Sigmoid colon (tissue), 7 donors: ENCODE data around the gene TWF2. TPM values are rescaled to one million over a fixed set of nuclear protein-coding genes. Genes with fewer than 3 reads are reported as not detected.

Experiments used
- DNase-seq: peaks from one replicate; pipeline ENCODE4 v3.0.0-alpha.2; 2019
- H3K27ac ChIP-seq, 4 donors: fragments of 200-600 bp; sonication (generic); one replicate each; pipeline ENCODE4 v1.5.1; 2016 to 2019; ENCODE audit warnings: mild to moderate bottlenecking in 1 of 4
- H3K27me3 ChIP-seq, 3 donors: fragments of 200-600 bp; sonication (generic); one replicate each; pipeline ENCODE4 v1.5.1; 2019; ENCODE audit warnings: mild to moderate bottlenecking in 1 of 3
- H3K36me3 ChIP-seq, 4 donors: fragments of 200-600 bp; sonication (generic); one replicate each; pipeline ENCODE4 v1.5.1; 2016 to 2019
- H3K4me1 ChIP-seq, 4 donors: fragments of 200-600 bp; sonication (generic); one replicate each; pipeline ENCODE4 v1.5.1; 2017 to 2019
- H3K4me3 ChIP-seq, 4 donors: fragments of 200-600 bp; sonication (generic); one replicate each; pipeline ENCODE4 v1.5.1; 2017 to 2019; ENCODE audit warnings: mild to moderate bottlenecking in 2 of 4, moderate library complexity in 1 of 4
- H3K9me3 ChIP-seq, 4 donors: fragments of 200-600 bp in 3 of 4; sonication (generic) in 3 of 4; one replicate each; pipeline versions ENCODE4 v1.5.1 to v1.6.1; 2013 to 2019
- CTCF ChIP-seq, 4 experiments: fragments of 450-650 bp in 3 of 4; fragments of 200-600 bp in 1 of 4; IDR thresholded peaks; one replicate each; pipeline ENCODE4 v1.5.1; 2016 to 2019; ENCODE audit warnings: antibody characterized with exemption in 4 of 4, mild to moderate bottlenecking in 3 of 4, moderate library complexity in 2 of 4
- EP300 ChIP-seq, 4 donors: sonication (generic); formaldehyde crosslinking; IDR thresholded peaks; one replicate each; pipeline ENCODE4 v1.6.1; 2017; ENCODE audit warnings: antibody characterized with exemption in 4 of 4
- POLR2A ChIP-seq, 2 donors: fragments of 450-650 bp; IDR thresholded peaks; one replicate each; pipeline ENCODE4 v1.6.1; 2016; ENCODE audit warnings: antibody characterized with exemption in 2 of 2, mild to moderate bottlenecking in 2 of 2, moderate library complexity in 2 of 2
- POLR2AphosphoS5 ChIP-seq, 4 donors: sonication (generic); formaldehyde crosslinking; IDR thresholded peaks; one replicate each; pipeline ENCODE4 v1.6.1; 2017; ENCODE audit warnings: antibody characterized with exemption in 4 of 4
- WGBS, 2 donors: extraction: QIAGEN DNeasy Blood & Tissue Kit; methylation state at CpG; one replicate each; pipeline ENCODE4 v1.1.7; 2013; 5-methylcytosine and 5-hydroxymethylcytosine counted together
- intact Hi-C: fragments of 100-400 bp; cut with DNase I; formaldehyde crosslinking; loops from one replicate; pipeline ENCODE4 v1.15.1; 2023
- polyA plus RNA-seq, 3 donors: library from polyadenylated mRNA; stranded (reverse); fragments of 200-250 nt; gene quantifications; one replicate each; pipeline ENCODE4 v1.2.3, GENCODE V29; 2013
- total RNA-seq, 4 donors: library from RNA; depleted of rRNA; stranded (reverse); fragments of >200 nt; gene quantifications; one replicate each; pipeline ENCODE4 v1.1.0, GENCODE V29; 2016
- donor health status: healthy with polysubstance abuse.
- donor health status: Bipolar disorder and iron deficiency.
- donor health status: healthy.

Gene TWF2
- total and polyA plus RNA-seq, 7 donors, result 40.4 to 79.3 (median 57.3) TPM

GRCh38 chr3:52185837-52186236 is 53.1 kb downstream of the TWF2 start:
- H3K36me3 ChIP-seq, result no peaks in the 10 kb centered on the region
- DNase-seq, result no peak
- intact Hi-C loops, result no loop called here
- no peak overlapping the region for H3K27ac ChIP-seq
- H3K27me3 ChIP-seq, result no peaks in the 10 kb centered on the region
- H3K9me3 ChIP-seq, result no peaks in the 10 kb centered on the region
- H3K4me3 ChIP-seq, result no peak overlapping the region
- WGBS, 2 donors, result 78 to 87% methylated on average over 3 of the region's 3 CpGs
- TF ChIP-seq EP300 (IDR thresholded peaks at IDR 0.05), result no peak
- TF ChIP-seq POLR2AphosphoS5 (IDR thresholded peaks at IDR 0.05), result no peak
- no peak for TF ChIP-seq POLR2A (IDR thresholded peaks at IDR 0.05)
- no peak for TF ChIP-seq CTCF (IDR thresholded peaks at IDR 0.05)
- H3K4me1 ChIP-seq, result peaks cover 0 to 11% (median 9%) of the 10 kb centered on the region in 4 donors

- H3K4me3 ChIP-seq, result no peak overlapping the region
- no peak overlapping the region for H3K27ac ChIP-seq
- WGBS, 2 donors, result 95 to 97% methylated on average over 6 of the region's 6 CpGs
- TF ChIP-seq POLR2AphosphoS5 (IDR thresholded peaks at IDR 0.05), result no peak
- no peak for TF ChIP-seq EP300 (IDR thresholded peaks at IDR 0.05)
- no peak for TF ChIP-seq CTCF (IDR thresholded peaks at IDR 0.05)
- no peak for TF ChIP-seq POLR2A (IDR thresholded peaks at IDR 0.05)
- no peaks in the 10 kb centered on the region for H3K9me3 ChIP-seq
- intact Hi-C loops, result no loop called here
- no peaks in the 10 kb centered on the region for H3K36me3 ChIP-seq
- DNase-seq, result no peak
- peaks cover 0 to 5% (median 5%) of the 10 kb centered on the region in 4 donors for H3K4me1 ChIP-seq
- H3K27me3 ChIP-seq, result no peaks in the 10 kb centered on the region
Measured at GRCh38 chr3:52185311-52185710, 53.6 kb downstream of the TWF2 start.

GRCh38 chr3:52184690-52185089 is 54.3 kb downstream of the TWF2 start:
- intact Hi-C loops, result no loop called here
- H3K9me3 ChIP-seq, result no peaks in the 10 kb centered on the region
- WGBS, 2 donors, result 93 to 94% methylated on average over 8 of the region's 8 CpGs
- H3K27me3 ChIP-seq, result no peaks in the 10 kb centered on the region
- H3K4me1 ChIP-seq, result no peaks in the 10 kb centered on the region
- no peak overlapping the region for H3K4me3 ChIP-seq
- TF ChIP-seq POLR2A (IDR thresholded peaks at IDR 0.05), result no peak
- TF ChIP-seq POLR2AphosphoS5 (IDR thresholded peaks at IDR 0.05), result no peak
- no peak for TF ChIP-seq EP300 (IDR thresholded peaks at IDR 0.05)
- TF ChIP-seq CTCF (IDR thresholded peaks at IDR 0.05), result no peak
- DNase-seq, result no peak
- no peaks in the 10 kb centered on the region for H3K36me3 ChIP-seq
- H3K27ac ChIP-seq, result no peak overlapping the region

- peak; percentile 51 for DNase-seq
- Histone ChIP-seq H3K27ac (no peak overlapping the region), H3K9me3 (no peaks in the 10 kb centered on the region), H3K36me3 (no peaks in the 10 kb centered on the region), H3K4me3 (no peak overlapping the region), H3K27me3 (no peaks in the 10 kb centered on the region), H3K4me1 (no peaks in the 10 kb centered on the region)
- intact Hi-C loops, result no loop called here
- WGBS, 2 donors, result 86 to 91% methylated on average over 7 of the region's 7 CpGs
- TF ChIP-seq POLR2AphosphoS5 (IDR thresholded peaks at IDR 0.05) (no peak), EP300 (IDR thresholded peaks at IDR 0.05) (no peak), POLR2A (IDR thresholded peaks at IDR 0.05) (no peak), CTCF (IDR thresholded peaks at IDR 0.05) (no peak)
Measured at GRCh38 chr3:52183786-52184445, 55.0 kb downstream of the TWF2 start.

- intact Hi-C loops, result no loop called here
- no peaks in the 10 kb centered on the region for H3K36me3 ChIP-seq
- H3K27ac ChIP-seq, result no peak overlapping the region
- WGBS, 2 donors, result 88 to 93% methylated on average over 4 of the region's 4 CpGs
- TF ChIP-seq CTCF (IDR thresholded peaks at IDR 0.05) (no peak), POLR2AphosphoS5 (IDR thresholded peaks at IDR 0.05) (no peak)
- no peaks in the 10 kb centered on the region for H3K4me1 ChIP-seq
- H3K9me3 ChIP-seq, result no peaks in the 10 kb centered on the region
- no peak overlapping the region for H3K4me3 ChIP-seq
- no peak for DNase-seq
- no peaks in the 10 kb centered on the region for H3K27me3 ChIP-seq
Measured at GRCh38 chr3:52182691-52183090, 56.3 kb downstream of the TWF2 start.
